GM12878 (cell line): ENCODE data around the gene C1orf53. TPM values are rescaled to one million over a fixed set of nuclear protein-coding genes. Genes with fewer than 3 reads are reported as not detected.

Source experiments
- ATAC-seq: fragments of 200-7000 bp; cut with Tn5 transposase; 3 replicates; pipeline ENCODE4 v1.9.1; 2020; ENCODE audit warnings: mild to moderate bottlenecking, moderate library complexity
- BruUV-seq: library from RNA; stranded (reverse); fragments of 400-500 nt; replicated peaks from 2 replicates; lab custom pipeline; 2021; lab: Mats Ljungman, UMichigan
- CTCF ChIA-PET: fragments of 300-600 bp; sonication (Branson Sonifier 250); formaldehyde crosslinking; extraction: SDS; loops from one replicate; lab custom pipeline; 2021; ENCODE audit warnings: inconsistent platforms; lab: Yijun Ruan, JAX
- POLR2A ChIA-PET: fragments of 350-600 bp; formaldehyde crosslinking; extraction: SDS; loops from one replicate; lab custom pipeline; 2021; ENCODE audit warnings: inconsistent platforms; lab: Charles Lee
- RAD21 ChIA-PET: fragments of 300-600 bp; sonication (Branson Sonifier 250); formaldehyde crosslinking; loops from one replicate; lab custom pipeline; 2023; ENCODE audit warnings: antibody characterized with exemption; ENCODE audit not compliant: unreplicated experiment; lab: Charles Lee
- SMC1A ChIA-PET: fragments of 300-600 bp; sonication (Branson Sonifier 250); formaldehyde crosslinking; loops from one replicate; lab custom pipeline; 2023; ENCODE audit not compliant: unreplicated experiment, uncharacterized antibody; lab: Charles Lee
- DNase-seq: peaks from one replicate; pipeline ENCODE4 v3.0.0-alpha.2; 2011; ENCODE audit warnings: low read depth, low spot score
- FAIRE-seq: peaks from 3 replicates; lab custom pipeline; 2011; peaks lifted over from hg19 to GRCh38; lab: Jason Lieb, UNC
- H2AFZ ChIP-seq: 2 replicates; pipeline ENCODE4 v1.6.0; 2011; ENCODE audit warnings: low read depth, low read length, control low read depth; ENCODE audit not compliant: control insufficient read depth
- H3K27ac ChIP-seq: 2 replicates; pipeline ENCODE4 v1.5.1; 2011; ENCODE audit warnings: control low read depth; ENCODE audit not compliant: control insufficient read depth, insufficient read depth
- H3K27me3 ChIP-seq, 2 experiments: replicated peaks in 1 of 2; 2 replicates each; pipeline versions ENCODE4 v1.6.0 to v1.6.1; 2011; ENCODE audit warnings: low read length in 1 of 2; ENCODE audit not compliant: control insufficient read depth in 2 of 2, insufficient read depth in 2 of 2
- H3K36me3 ChIP-seq, 2 experiments: 2 replicates each; pipeline ENCODE4 v1.5.1; 2011; ENCODE audit warnings: low read length in 1 of 2; ENCODE audit not compliant: control insufficient read depth in 2 of 2, insufficient read depth in 2 of 2
- H3K4me1 ChIP-seq: 2 replicates; pipeline ENCODE4 v1.6.1; 2011; ENCODE audit warnings: mild to moderate bottlenecking, low read length, moderate library complexity, mixed read lengths; ENCODE audit not compliant: control insufficient read depth, insufficient read depth
- H3K4me2 ChIP-seq: 2 replicates; pipeline ENCODE4 v1.6.0; 2011; ENCODE audit warnings: control low read depth; ENCODE audit not compliant: control insufficient read depth, insufficient read depth
- H3K4me3 ChIP-seq: fragments of 200-600 bp; sonication (generic); 2 replicates; pipeline ENCODE4 v1.5.1; 2016
- H3K79me2 ChIP-seq: 2 replicates; pipeline ENCODE4 v1.6.0; 2011; ENCODE audit warnings: low read length; ENCODE audit not compliant: control insufficient read depth, insufficient read depth
- H3K9ac ChIP-seq: 2 replicates; pipeline ENCODE4 v1.8.0; 2011; ENCODE audit warnings: low read length, control low read depth, mixed read lengths; ENCODE audit not compliant: control insufficient read depth, insufficient read depth
- H3K9me3 ChIP-seq: replicated peaks from 3 replicates; pipeline ENCODE4 v1.5.1; 2011; ENCODE audit warnings: mild to moderate bottlenecking, low read length; ENCODE audit not compliant: control insufficient read depth, insufficient read depth
- H4K20me1 ChIP-seq: 2 replicates; pipeline ENCODE4 v1.6.0; 2011; ENCODE audit not compliant: control insufficient read depth, insufficient read depth
- ELK1 ChIP-seq: IDR thresholded peaks from 2 replicates; pipeline ENCODE4 v1.6.1; 2012; ENCODE audit warnings: low read depth, low read length, improper control_type of control experiment
- EZH2 ChIP-seq: IDR thresholded peaks from 2 replicates; pipeline ENCODE4 v1.6.1; 2012; ENCODE audit warnings: low read depth, mild to moderate bottlenecking, control low read depth, inconsistent platforms, low read length, borderline replicate concordance; ENCODE audit not compliant: control insufficient read depth
- GATAD2B ChIP-seq: fragments of 450-650 bp; conservative IDR thresholded peaks from 2 replicates; pipeline ENCODE4 v1.6.1; 2017; ENCODE audit warnings: low read depth, mild to moderate bottlenecking, moderate library complexity
- IKZF2 ChIP-seq, 2 experiments: fragments of 450-650 bp; IDR thresholded peaks; 2 replicates each; pipeline ENCODE4 v1.6.1; 2017; ENCODE audit warnings: mild to moderate bottlenecking in 2 of 2, moderate library complexity in 2 of 2
- MYB ChIP-seq: fragments of 150-350 bp; IDR thresholded peaks from 2 replicates; pipeline ENCODE4 v1.6.1; 2014; ENCODE audit warnings: mild to moderate bottlenecking, low read depth, low read length, borderline replicate concordance
- NFIC ChIP-seq: IDR thresholded peaks from 2 replicates; pipeline ENCODE4 v1.6.1; 2012; ENCODE audit warnings: low read depth, mild to moderate bottlenecking, inconsistent platforms, low read length, moderate library complexity
- NFYA ChIP-seq: IDR thresholded peaks from 2 replicates; pipeline ENCODE4 v1.6.1; 2011; ENCODE audit warnings: low read depth, mild to moderate bottlenecking, low read length, improper control_type of control experiment, borderline replicate concordance
- PAX8 ChIP-seq: fragments of 450-650 bp; IDR thresholded peaks from 2 replicates; pipeline ENCODE4 v1.6.1; 2017; ENCODE audit warnings: mild to moderate bottlenecking, moderate library complexity
- POU2F2 ChIP-seq: IDR thresholded peaks from 3 replicates; pipeline ENCODE4 v1.6.1; 2011; ENCODE audit warnings: low read depth, mild to moderate bottlenecking, low read length, borderline replicate concordance
- RAD51 ChIP-seq: fragments of 450-650 bp; IDR thresholded peaks from 2 replicates; pipeline ENCODE4 v1.6.1; 2016; ENCODE audit warnings: moderate library complexity, mild to moderate bottlenecking, inconsistent platforms
- RFX5 ChIP-seq: IDR thresholded peaks from 2 replicates; pipeline ENCODE4 v1.6.1; 2011; ENCODE audit warnings: low read depth, low read length, improper control_type of control experiment
- RUNX3 ChIP-seq: IDR thresholded peaks from 2 replicates; pipeline ENCODE4 v1.6.1; 2012; ENCODE audit warnings: low read length, inconsistent platforms
- TARDBP ChIP-seq: IDR thresholded peaks from 2 replicates; pipeline ENCODE4 v1.6.1; 2016; ENCODE audit warnings: borderline replicate concordance
- ZNF384 ChIP-seq: IDR thresholded peaks from 2 replicates; pipeline ENCODE4 v1.6.1; 2012; ENCODE audit warnings: low read depth, mild to moderate bottlenecking, low read length, improper control_type of control experiment, borderline replicate concordance
- WGBS: methylation state at CpG from one replicate; pipeline ENCODE4 v1.1.6; 2016; ENCODE audit warnings: low lambda C conversion rate; ENCODE audit not compliant: insufficient replicate concordance, insufficient coverage; ENCODE audit errors: missing lambda C conversion rate; 5-methylcytosine and 5-hydroxymethylcytosine counted together
- in situ Hi-C: fragments of 300-500 bp; cut with MboI; formaldehyde crosslinking; loops from 9 replicates; pipeline ENCODE4 v1.14.3; 2018; ENCODE audit warnings: mixed read lengths
- intact Hi-C: fragments of 100-400 bp; cut with micrococcal nuclease; formaldehyde crosslinking; loops from one replicate; pipeline ENCODE4 v1.14.2; 2022; ENCODE audit not compliant: unreplicated experiment
- polyA plus RNA-seq, 11 experiments: library from polyadenylated mRNA; depleted of rRNA in 4 of 11; unstranded in 6 of 11; stranded (reverse) in 5 of 11; fragments of >200 nt; fragmentation: Nextera tagmentation in 4 of 11; fragmentation: Illumina TruSeq in 1 of 11; extraction: Ambion mirVana in 4 of 11; extraction: Trizol in 1 of 11; gene quantifications; 1 replicate in 1 of 11; 2 replicates in 10 of 11; pipeline versions ENCODE4 v1.2.1 to v1.2.3, GENCODE V29; 2011 to 2016; ENCODE audit warnings: inconsistent platforms in 2 of 11, missing spikeins in 2 of 11, low read depth in 1 of 11
- total RNA-seq, 4 experiments: library from RNA; depleted of rRNA in 3 of 4; stranded (reverse); fragments of >200 nt in 3 of 4; fragmentation: Illumina TruSeq in 1 of 4; extraction: Trizol in 1 of 4; gene quantifications; 2 replicates each; pipeline versions ENCODE4 v1.2.1 to v1.2.3, GENCODE V29; 2013 to 2021

The C1orf53 gene
- total and polyA plus RNA-seq, 10 of the 15 experiments (the other 5 are each of a cell fraction or from before 2014, with no cell fraction given), result 0.31 to 5.4 (median 0.59) TPM

- WGBS, result 96% methylated on average over 1 of the region's 1 CpG
- Histone ChIP-seq H3K9me3 (no peaks in the 10 kb centered on the region), H3K36me3 (no peaks in the 10 kb centered on the region), H3K4me1 (no peaks in the 10 kb centered on the region), H3K27ac (no peak overlapping the region), H3K79me2 (no peaks in the 10 kb centered on the region), H2AFZ (no peak overlapping the region), H3K4me3 (no peak overlapping the region), H3K4me2 (no peak overlapping the region), H3K9ac (no peak overlapping the region), H3K27me3 (no peaks in the 10 kb centered on the region), H4K20me1 (no peaks in the 10 kb centered on the region)
- in situ Hi-C loops, result no loop called here
- TF ChIP-seq GATAD2B (no peak), NFIC (no peak), RFX5 (no peak), IKZF2 (IDR thresholded peaks at IDR 0.05) (no peak), PAX8 (no peak), TARDBP (no peak), MYB (no peak), RUNX3 (no peak), EZH2 (no peak), RAD51 (no peak), NFYA (no peak), ELK1 (no peak), POU2F2 (no peak), ZNF384 (no peak)
- DNase-seq (no peak), ATAC-seq (no peak), FAIRE-seq (no peak)
- SMC1A ChIA-PET, result interaction anchor here (0.7 to 1.2 kb wide), 2 partner anchors 30 to 205 kb away, joined by 3 to 5 read pairs; no protein-coding TSS in a partner anchor
- CTCF ChIA-PET, result interaction anchor here (0.5 kb wide), 1 partner anchor 314 kb away, joined by 4 read pairs; no protein-coding TSS in a partner anchor
- BruUV-seq, result no TSS peak
- RAD21 ChIA-PET, result interaction anchor here (0.6 kb wide), 1 partner anchor 281 kb away, joined by 3 read pairs; no protein-coding TSS in a partner anchor
- POLR2A ChIA-PET, result no interaction called here
- intact Hi-C loops, result no loop called here
These were observed 3.4 kb upstream of the C1orf53 start for GRCh38 chr1:197899037-197899436.
